Left kidney (tissue), 2 donors: ENCODE results near the gene ZNF578. TPM values are rescaled to one million over a fixed set of nuclear protein-coding genes. Genes with fewer than 3 reads are reported as not detected.
"Not testable (repeated sequence)": the region's sequence is repeated elsewhere in the genome, so short reads cannot be mapped to it uniquely, and the experiment has no call there.

Experiments
- DNase-seq: peaks from one replicate; pipeline ENCODE4 v3.0.0-alpha.2; 2013
- polyA plus RNA-seq: library from polyadenylated mRNA; unstranded; fragments of 120-200 nt; gene quantifications from one replicate; pipeline ENCODE4 v1.2.1, GENCODE V29; 2013; ENCODE audit not compliant: insufficient read length

The ZNF578 gene
- polyA plus RNA-seq, 1 donor, result 7.9 TPM

GRCh38 chr19:52557231-52557995 is 104.1 kb downstream of the ZNF578 start:
- DNase-seq, result no peak

GRCh38 chr19:52558732-52559445 is 105.5 kb downstream of the ZNF578 start:
- DNase-seq, result not testable (repeated sequence)

DNA sequence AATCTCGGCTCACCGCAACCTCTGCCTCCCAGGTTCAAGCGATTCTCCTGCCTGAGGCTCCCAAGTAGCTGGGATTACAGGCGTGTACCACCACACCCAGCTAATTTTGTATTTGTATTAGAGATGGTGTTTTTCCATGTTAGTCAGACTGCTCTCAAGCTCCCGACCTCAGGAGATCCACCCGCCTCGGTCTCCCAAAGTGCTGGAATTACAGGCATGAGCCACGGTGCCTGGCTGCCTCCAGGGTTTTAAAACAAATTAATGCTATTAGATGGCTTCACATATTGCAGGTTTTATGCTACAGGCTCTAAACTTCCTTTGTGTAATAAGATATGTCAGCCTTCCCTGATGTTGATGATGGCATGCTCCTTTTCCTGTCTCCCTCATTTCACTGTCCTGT is 108.3 kb downstream of the ZNF578 start:
- DNase-seq, result not testable (repeated sequence)

Other genes starting within 250 kb of the ZNF578 start
- 22.0 TPM for gene ZNF766, start 184.0 kb upstream of the ZNF578 start, polyA plus RNA-seq
- gene ZNF480, start 156.4 kb upstream of the ZNF578 start, polyA plus RNA-seq, result 18.3 TPM
- 14.9 TPM for gene ZNF610, start 117.3 kb upstream of the ZNF578 start, polyA plus RNA-seq
- gene ZNF880, start 83.6 kb upstream of the ZNF578 start, polyA plus RNA-seq, result 31.7 TPM
- gene ZNF528, start 55.7 kb upstream of the ZNF578 start, polyA plus RNA-seq, result 63.3 TPM
- gene ZNF534, start 24.4 kb upstream of the ZNF578 start, polyA plus RNA-seq, result 1.2 TPM
- gene ZNF808, start 74.1 kb downstream of the ZNF578 start, polyA plus RNA-seq, result 23.9 TPM
- gene ZNF701, start 116.7 kb downstream of the ZNF578 start, polyA plus RNA-seq, result 23.3 TPM
- 146 TPM for gene ZNF83, start 184.8 kb downstream of the ZNF578 start, polyA plus RNA-seq